Natural killer cell (primary cell): Measurements from ENCODE around the gene HLA-DRA. TPM values are rescaled to one million over a fixed set of nuclear protein-coding genes. Genes with fewer than 3 reads are reported as not detected.

Experiments
- ATAC-seq, 3 donors: fragments of 150-1000 bp in 2 of 3; fragments of 200-7000 bp in 1 of 3; cut with Tn5 transposase; 1 replicate in 1 of 3; 2 replicates in 2 of 3; pipeline ENCODE4 v1.10.0; 2021; ENCODE audit warnings: mild to moderate bottlenecking in 2 of 3, moderate library complexity in 2 of 3
- DNase-seq, 2 donors: peaks; one replicate each; pipeline versions ENCODE4 v3.0.0 to v3.0.0-alpha.2; 2013 to 2021; ENCODE audit warnings: mixed read lengths in 1 of 2
- H3K27ac ChIP-seq: one replicate; pipeline ENCODE4 v1.5.1; 2013; ENCODE audit warnings: mild to moderate bottlenecking, low read length
- H3K27me3 ChIP-seq: one replicate; pipeline ENCODE4 v1.6.1; 2013; ENCODE audit warnings: low read length; ENCODE audit not compliant: control insufficient read depth, insufficient read depth
- H3K36me3 ChIP-seq: one replicate; pipeline ENCODE4 v1.6.1; 2013; ENCODE audit warnings: low read length; ENCODE audit not compliant: control insufficient read depth, insufficient read depth
- H3K4me1 ChIP-seq: one replicate; pipeline ENCODE4 v1.6.1; 2013; ENCODE audit warnings: low read length; ENCODE audit not compliant: control insufficient read depth, insufficient read depth
- H3K4me3 ChIP-seq: one replicate; pipeline ENCODE4 v1.5.1; 2013; ENCODE audit warnings: low read length
- H3K9me3 ChIP-seq: one replicate; pipeline ENCODE4 v1.6.1; 2013; ENCODE audit warnings: low read length; ENCODE audit not compliant: control insufficient read depth, insufficient read depth
- H3K27ac Mint-ChIP-seq, 2 donors: one replicate each; pipeline ENCODE4 v1.8.0; 2022; ENCODE audit warnings: mild to moderate bottlenecking in 2 of 2, mixed read lengths in 2 of 2, moderate library complexity in 1 of 2
- H3K27me3 Mint-ChIP-seq, 2 donors: one replicate each; pipeline ENCODE4 v1.8.0; 2022; ENCODE audit warnings: low read depth in 2 of 2, mixed read lengths in 2 of 2
- H3K36me3 Mint-ChIP-seq: one replicate; pipeline ENCODE4 v1.8.0; 2022; ENCODE audit warnings: mixed read lengths
- H3K4me1 Mint-ChIP-seq, 2 donors: one replicate each; pipeline ENCODE4 v1.8.0; 2022; ENCODE audit warnings: mixed read lengths in 2 of 2
- H3K4me3 Mint-ChIP-seq: one replicate; pipeline ENCODE4 v1.8.0; 2022; ENCODE audit warnings: mild to moderate bottlenecking, moderate library complexity, mixed read lengths
- H3K9me3 Mint-ChIP-seq, 2 donors: one replicate each; pipeline ENCODE4 v1.8.0; 2022; ENCODE audit warnings: mixed read lengths in 2 of 2
- CTCF ChIP-seq: fragments of 200-600 bp; IDR thresholded peaks from one replicate; pipeline ENCODE4 v1.8.0; 2022; ENCODE audit warnings: antibody characterized with exemption
- WGBS: methylation state at CpG from one replicate; pipeline ENCODE4 v1.1.7; 2013; ENCODE audit warnings: missing lambda C conversion rate; ENCODE audit not compliant: insufficient coverage; 5-methylcytosine and 5-hydroxymethylcytosine counted together
- intact Hi-C: fragments of 100-400 bp; cut with micrococcal nuclease; formaldehyde crosslinking; loops from one replicate; pipeline ENCODE4 v1.14.2; 2022
- total RNA-seq, 4 donors: library from RNA; stranded (reverse); fragments of 120-200 nt in 1 of 4; gene quantifications; one replicate each; pipeline versions ENCODE4 v1.2.3 to v1.2.4, GENCODE V29; 2013 to 2022

The HLA-DRA gene
- total RNA-seq, 3 donors from 2014 or later (not counting 1 experiment from before 2014, with no cell fraction given): 49.9 to 160 (median 123) TPM

GRCh38 chr6:32436995-32437836 is 2.5 kb upstream of the HLA-DRA start:
- Histone ChIP-seq H3K9me3 (no peaks in the 10 kb centered on the region), H3K27ac (peak overlapping the region; percentile 91), H3K36me3 (no peaks in the 10 kb centered on the region), H3K4me3 (no peak overlapping the region), H3K4me1 (peaks cover 6% of the 10 kb centered on the region), H3K27me3 (no peaks in the 10 kb centered on the region)
- DNase-seq (peak in 1 of 2 donors; percentile 62), ATAC-seq (peak; percentile 42 to 58 (median 50))
- Mint-ChIP-seq H3K4me1 (peaks cover 9 to 12% of the 10 kb centered on the region in 2 donors), H3K9me3 (no peaks in the 10 kb centered on the region), H3K27ac (no peak overlapping the region), H3K4me3 (no peak overlapping the region), H3K27me3 (peaks cover 8 to 20% of the 10 kb centered on the region in 2 donors), H3K36me3 (no peaks in the 10 kb centered on the region)
- no peak for TF ChIP-seq CTCF
- 23% methylated on average over 2 of the region's 2 CpGs for WGBS
- intact Hi-C loops: no loop called here

- H3K27me3 Mint-ChIP-seq: peaks cover 6 to 8% of the 10 kb centered on the region in 2 donors
- H3K27ac Mint-ChIP-seq: peak overlapping the region in 1 of 2 donors; percentile 79
- no peaks in the 10 kb centered on the region for H3K9me3 ChIP-seq
- ATAC-seq (no peak), DNase-seq (no peak)
- 73% methylated on average over 1 of the region's 1 CpG for WGBS
- intact Hi-C loops: no loop called here
- no peak overlapping the region for H3K4me3 ChIP-seq
- peaks cover 6% of the 10 kb centered on the region for H3K4me1 ChIP-seq
- H3K4me3 Mint-ChIP-seq: peak overlapping the region; percentile 72
- H3K36me3 ChIP-seq: peaks cover 13% of the 10 kb centered on the region
- no peaks in the 10 kb centered on the region for H3K36me3 Mint-ChIP-seq
- peak overlapping the region; percentile 91 for H3K27ac ChIP-seq
- H3K9me3 Mint-ChIP-seq: no peaks in the 10 kb centered on the region
- no peak for TF ChIP-seq CTCF
- H3K27me3 ChIP-seq: no peaks in the 10 kb centered on the region
- H3K4me1 Mint-ChIP-seq: peaks cover 9 to 12% of the 10 kb centered on the region in 2 donors
Measured at GRCh38 chr6:32439139-32439538, 548 bp upstream of the HLA-DRA start.

GRCh38 chr6:32442243-32442667 is 2.6 kb downstream of the HLA-DRA start:
- H3K4me1 Mint-ChIP-seq: peaks cover 9 to 12% of the 10 kb centered on the region in 2 donors
- H3K4me3 Mint-ChIP-seq: no peak overlapping the region
- TF ChIP-seq CTCF: no peak
- peaks cover 6 to 8% of the 10 kb centered on the region in 2 donors for H3K27me3 Mint-ChIP-seq
- WGBS: 89% methylated on average over 7 of the region's 7 CpGs
- DNase-seq (no peak), ATAC-seq (no peak)
- peaks cover 15% of the 10 kb centered on the region for H3K36me3 ChIP-seq
- H3K4me1 ChIP-seq: peaks cover 3% of the 10 kb centered on the region
- H3K4me3 ChIP-seq: peak overlapping the region; percentile 36
- no peaks in the 10 kb centered on the region for H3K27me3 ChIP-seq
- H3K9me3 ChIP-seq: no peaks in the 10 kb centered on the region
- intact Hi-C loops: no loop called here
- H3K36me3 Mint-ChIP-seq: no peaks in the 10 kb centered on the region
- H3K27ac ChIP-seq: no peak overlapping the region
- no peaks in the 10 kb centered on the region for H3K9me3 Mint-ChIP-seq
- no peak overlapping the region for H3K27ac Mint-ChIP-seq
